Nephron (organoid): Measurements from ENCODE around the gene BMPR1A.

Experiments used
- H3K27ac Mint-ChIP-seq, 3 experiments: 2 replicates each; pipeline ENCODE4 v1.8.0; 2020; ENCODE audit warnings: mixed read lengths in 3 of 3, mild to moderate bottlenecking in 2 of 3, moderate library complexity in 1 of 3
- H3K27me3 Mint-ChIP-seq: 2 replicates; pipeline ENCODE4 v1.8.0; 2021; ENCODE audit warnings: low read depth, mild to moderate bottlenecking, moderate library complexity, mixed read lengths
- H3K36me3 Mint-ChIP-seq: 2 replicates; pipeline ENCODE4 v1.8.0; 2020; ENCODE audit warnings: low read depth, mixed read lengths
- H3K4me1 Mint-ChIP-seq: 2 replicates; pipeline ENCODE4 v1.8.0; 2020; ENCODE audit warnings: mixed read lengths
- H3K4me3 Mint-ChIP-seq, 3 experiments: 2 replicates each; pipeline ENCODE4 v1.8.0; 2020; ENCODE audit warnings: mild to moderate bottlenecking in 3 of 3, mixed read lengths in 3 of 3, moderate library complexity in 2 of 3
- H3K9me3 Mint-ChIP-seq: 2 replicates; pipeline ENCODE4 v1.8.0; 2020; ENCODE audit warnings: mixed read lengths
- TF ChIP-seq, protein P1 (sequence below), 3 experiments: fragments of 200-600 bp; sonication (generic); IDR thresholded peaks; one replicate each; pipeline ENCODE4 v1.5.0; 2021; ENCODE audit warnings: antibody characterized with exemption in 3 of 3; ENCODE audit not compliant: unreplicated experiment in 3 of 3

BMPR1A gene

DNA sequence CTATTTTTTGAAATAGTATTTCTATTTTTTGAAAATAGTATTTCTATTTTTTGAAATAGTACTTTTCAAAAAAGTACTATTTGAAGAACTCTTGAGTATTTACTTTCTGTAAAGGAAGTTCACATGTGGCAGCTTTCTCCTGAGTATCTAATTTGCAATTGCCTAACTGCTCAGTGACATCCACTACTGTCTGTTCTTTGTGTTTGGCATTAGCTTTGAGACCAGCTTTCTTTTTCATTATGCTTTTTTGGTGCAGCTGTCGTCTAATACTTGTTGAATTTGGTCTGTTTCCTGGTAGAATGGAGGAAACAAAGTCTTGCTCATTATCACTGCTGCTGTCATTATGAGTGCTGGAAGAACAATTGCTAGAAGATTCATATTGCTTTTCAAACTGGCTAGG lies 99.1 kb downstream of the BMPR1A start:
- TF ChIP-seq, protein P1, sequence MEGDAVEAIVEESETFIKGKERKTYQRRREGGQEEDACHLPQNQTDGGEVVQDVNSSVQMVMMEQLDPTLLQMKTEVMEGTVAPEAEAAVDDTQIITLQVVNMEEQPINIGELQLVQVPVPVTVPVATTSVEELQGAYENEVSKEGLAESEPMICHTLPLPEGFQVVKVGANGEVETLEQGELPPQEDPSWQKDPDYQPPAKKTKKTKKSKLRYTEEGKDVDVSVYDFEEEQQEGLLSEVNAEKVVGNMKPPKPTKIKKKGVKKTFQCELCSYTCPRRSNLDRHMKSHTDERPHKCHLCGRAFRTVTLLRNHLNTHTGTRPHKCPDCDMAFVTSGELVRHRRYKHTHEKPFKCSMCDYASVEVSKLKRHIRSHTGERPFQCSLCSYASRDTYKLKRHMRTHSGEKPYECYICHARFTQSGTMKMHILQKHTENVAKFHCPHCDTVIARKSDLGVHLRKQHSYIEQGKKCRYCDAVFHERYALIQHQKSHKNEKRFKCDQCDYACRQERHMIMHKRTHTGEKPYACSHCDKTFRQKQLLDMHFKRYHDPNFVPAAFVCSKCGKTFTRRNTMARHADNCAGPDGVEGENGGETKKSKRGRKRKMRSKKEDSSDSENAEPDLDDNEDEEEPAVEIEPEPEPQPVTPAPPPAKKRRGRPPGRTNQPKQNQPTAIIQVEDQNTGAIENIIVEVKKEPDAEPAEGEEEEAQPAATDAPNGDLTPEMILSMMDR (IDR thresholded peaks at IDR 0.05; ENCODE audit: unreplicated experiment in 3 of 3), result no peak
- peaks cover 4% of the 10 kb centered on the region for H3K4me1 Mint-ChIP-seq
- no peaks in the 10 kb centered on the region for H3K27me3 Mint-ChIP-seq
- peaks cover 64% of the 10 kb centered on the region for H3K36me3 Mint-ChIP-seq
- no peak overlapping the region for H3K4me3 Mint-ChIP-seq
- no peaks in the 10 kb centered on the region for H3K9me3 Mint-ChIP-seq
- peak overlapping the region in 2 of 3 experiments; percentile 14 to 30 for H3K27ac Mint-ChIP-seq

- Mint-ChIP-seq H3K9me3 (no peaks in the 10 kb centered on the region), H3K27me3 (no peaks in the 10 kb centered on the region), H3K27ac (peak overlapping the region in 1 of 3 experiments; percentile 30), H3K4me3 (no peak overlapping the region), H3K4me1 (peaks cover 4% of the 10 kb centered on the region), H3K36me3 (peaks cover 64% of the 10 kb centered on the region)
- TF ChIP-seq, protein P1 (IDR thresholded peaks at IDR 0.05; ENCODE audit: unreplicated experiment in 3 of 3), result no peak
These were observed 99.7 kb downstream of the BMPR1A start for GRCh38 chr10:86856156-86856555.

DNA sequence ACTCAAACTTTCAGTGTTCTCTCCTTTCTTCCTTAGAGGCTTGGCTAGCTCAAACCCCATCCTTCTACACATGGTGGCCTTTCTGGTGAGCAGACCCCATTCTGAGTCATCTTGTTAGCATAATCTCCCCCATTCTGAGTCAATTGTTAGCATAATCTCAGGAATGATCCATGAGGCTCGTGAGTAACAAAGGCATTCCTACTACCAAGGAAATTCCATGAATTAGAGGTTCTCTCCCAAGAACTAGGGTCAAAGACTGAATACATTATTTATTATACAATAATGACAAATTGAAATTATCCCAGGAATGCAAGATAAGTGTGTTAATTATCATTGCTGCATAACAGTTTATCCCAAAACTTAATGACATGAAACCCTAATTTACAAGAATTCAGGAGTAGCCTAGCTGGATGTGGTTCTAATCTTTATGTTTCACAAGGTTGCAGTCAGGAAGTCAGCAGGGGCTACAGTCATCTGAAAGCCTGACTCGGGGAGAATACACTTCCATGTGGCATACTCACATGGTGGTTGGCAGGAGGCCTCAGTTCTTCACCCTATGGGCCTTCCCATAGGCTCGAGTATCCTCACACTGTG lies 100.8 kb downstream of the BMPR1A start:
- H3K4me1 Mint-ChIP-seq, result peaks cover 5% of the 10 kb centered on the region
- no peaks in the 10 kb centered on the region for H3K27me3 Mint-ChIP-seq
- no peak overlapping the region for H3K4me3 Mint-ChIP-seq
- H3K9me3 Mint-ChIP-seq, result no peaks in the 10 kb centered on the region
- no peak overlapping the region for H3K27ac Mint-ChIP-seq
- TF ChIP-seq, protein P1 (IDR thresholded peaks at IDR 0.05; ENCODE audit: unreplicated experiment in 3 of 3), result no peak
- H3K36me3 Mint-ChIP-seq, result peaks cover 56% of the 10 kb centered on the region

DNA sequence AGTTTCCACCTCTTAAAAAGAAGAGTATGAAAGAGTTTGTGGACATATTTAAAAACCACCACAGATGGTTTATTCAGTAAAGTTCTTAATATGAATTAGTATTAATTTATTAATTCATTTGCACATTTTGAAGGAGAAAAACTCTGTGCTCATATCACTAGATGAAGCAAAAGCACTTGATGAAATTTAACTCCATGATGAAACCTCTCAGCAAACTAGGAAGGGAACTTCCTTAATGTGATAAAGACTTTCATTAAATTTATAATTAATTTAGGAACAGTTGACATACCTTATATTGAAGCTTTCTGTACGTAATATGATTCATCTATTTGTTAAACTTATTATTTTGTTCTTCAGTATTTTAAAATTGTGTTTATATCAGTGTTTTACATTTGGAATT lies 101.6 kb downstream of the BMPR1A start:
- Mint-ChIP-seq H3K9me3 (no peaks in the 10 kb centered on the region), H3K27me3 (no peaks in the 10 kb centered on the region), H3K27ac (no peak overlapping the region)

DNA sequence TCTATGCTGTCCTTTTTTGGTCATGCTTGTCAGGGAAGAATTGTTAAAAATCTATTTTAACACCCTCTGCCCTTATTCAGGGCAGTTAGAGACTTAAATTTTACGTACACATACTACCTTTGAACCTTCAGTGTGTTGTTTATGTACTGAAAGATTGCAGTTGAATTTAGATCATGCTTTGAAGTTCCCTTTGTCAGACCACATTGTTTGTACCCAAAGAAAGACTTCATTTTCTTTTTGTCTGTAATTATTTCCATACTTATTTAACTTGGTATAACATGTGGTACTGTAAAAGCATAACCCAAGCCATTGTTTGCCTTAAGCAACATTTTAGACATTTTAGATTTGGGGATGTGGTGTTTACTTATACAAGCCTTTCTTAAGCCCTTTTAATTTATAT lies 104.9 kb downstream of the BMPR1A start:
- H3K9me3 Mint-ChIP-seq, result no peaks in the 10 kb centered on the region
- peaks cover 31% of the 10 kb centered on the region for H3K36me3 Mint-ChIP-seq
- peaks cover 31% of the 10 kb centered on the region for H3K4me1 Mint-ChIP-seq
- no peak overlapping the region for H3K4me3 Mint-ChIP-seq
- no peak overlapping the region for H3K27ac Mint-ChIP-seq
- H3K27me3 Mint-ChIP-seq, result no peaks in the 10 kb centered on the region
- TF ChIP-seq, protein P1 (IDR thresholded peaks at IDR 0.05; ENCODE audit: unreplicated experiment in 3 of 3), result no peak

More for the DNA sequence above, 101.6 kb downstream of the BMPR1A start:
- Mint-ChIP-seq H3K36me3 (peaks cover 50% of the 10 kb centered on the region), H3K4me1 (peaks cover 10% of the 10 kb centered on the region), H3K4me3 (no peak overlapping the region)
- TF ChIP-seq, protein P1 (IDR thresholded peaks at IDR 0.05; ENCODE audit: unreplicated experiment in 3 of 3), result no peak

DNA sequence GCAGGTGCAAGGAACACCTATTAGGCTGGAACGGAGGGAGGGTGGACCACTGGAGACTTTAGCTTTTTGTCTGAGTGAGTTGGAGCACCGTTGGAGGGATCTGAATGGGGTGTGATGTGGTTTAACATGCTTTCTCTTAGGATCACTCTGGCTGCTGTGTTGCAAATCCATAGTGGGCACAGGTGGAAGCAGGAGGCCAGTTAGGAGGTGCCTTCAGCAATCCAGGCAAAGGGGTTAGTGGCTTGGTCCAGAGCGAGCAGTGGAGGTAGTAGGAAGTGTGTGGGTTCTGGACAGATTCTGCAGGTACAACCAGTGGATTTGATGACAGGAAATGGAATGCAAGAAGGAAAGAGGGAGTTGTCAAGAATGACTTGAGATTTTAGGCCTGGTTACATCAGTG lies 106.0 kb downstream of the BMPR1A start:
- Mint-ChIP-seq H3K27ac (peak overlapping the region; percentile 9 to 39 (median 33)), H3K4me1 (peaks cover 35% of the 10 kb centered on the region), H3K27me3 (no peaks in the 10 kb centered on the region), H3K9me3 (no peaks in the 10 kb centered on the region), H3K36me3 (peaks cover 23% of the 10 kb centered on the region), H3K4me3 (no peak overlapping the region)
- TF ChIP-seq, protein P1 (IDR thresholded peaks at IDR 0.05; ENCODE audit: unreplicated experiment in 3 of 3), result no peak
